A549 (cell line): ENCODE measurements around the gene PCDH1. TPM values are rescaled to one million over a fixed set of nuclear protein-coding genes. Genes with fewer than 3 reads are reported as not detected.

ENCODE experiments used
- ATAC-seq, 2 experiments: fragments of 200-7000 bp in 1 of 2; fragments of >200 bp in 1 of 2; cut with Nextera tagmentation in 1 of 2; cut with Tn5 transposase in 1 of 2; 3 replicates each; pipeline versions ENCODE4 v1.8.0 to v1.9.1; 2018 to 2020; ENCODE audit warnings: mild to moderate bottlenecking in 1 of 2, moderate library complexity in 1 of 2
- CTCF ChIA-PET: fragments of 300-600 bp; sonication (Branson Sonifier 250); formaldehyde crosslinking; extraction: SDS; loops from one replicate; lab custom pipeline; 2021; ENCODE audit warnings: antibody characterized with exemption, inconsistent platforms; lab: Yijun Ruan, JAX
- POLR2A ChIA-PET: fragments of 350-600 bp; formaldehyde crosslinking; extraction: SDS; loops from one replicate; lab custom pipeline; 2021; ENCODE audit warnings: antibody characterized with exemption, inconsistent platforms; lab: Yijun Ruan, JAX
- DNase-seq, 2 experiments: peaks; one replicate each; pipeline versions ENCODE4 v3.0.0 to v3.0.0-alpha.2; 2011 to 2016; ENCODE audit warnings: low read depth in 1 of 2, low spot score in 1 of 2
- FAIRE-seq: peaks from 2 replicates; lab custom pipeline; 2011; peaks lifted over from hg19 to GRCh38; lab: Jason Lieb, UNC
- H3K27ac ChIP-seq, 2 experiments: fragments of >200 bp; sonication (Bioruptor Twin); formaldehyde crosslinking; 3 replicates each; pipeline ENCODE4 v1.5.1; 2016 to 2017
- H3K4me1 ChIP-seq: fragments of >200 bp; sonication (Bioruptor Twin); formaldehyde crosslinking; 3 replicates; pipeline ENCODE4 v1.6.1; 2016
- H3K4me2 ChIP-seq: fragments of >200 bp; sonication (Bioruptor Twin); formaldehyde crosslinking; 3 replicates; pipeline ENCODE4 v1.6.1; 2016
- H3K4me3 ChIP-seq: fragments of >200 bp; sonication (Bioruptor Twin); formaldehyde crosslinking; 3 replicates; pipeline ENCODE4 v1.5.1; 2016
- H3K9me3 ChIP-seq: fragments of >200 bp; sonication (Bioruptor Twin); formaldehyde crosslinking; 3 replicates; pipeline ENCODE4 v1.6.1; 2016
- BHLHE40 ChIP-seq: IDR thresholded peaks from 2 replicates; pipeline ENCODE4 v1.6.1; 2012; ENCODE audit warnings: low read depth, low read length, inconsistent platforms
- CBX2 ChIP-seq: fragments of 200-600 bp; sonication (generic); IDR thresholded peaks from 2 replicates; pipeline ENCODE4 v1.6.1; 2016; ENCODE audit warnings: low read depth, mild to moderate bottlenecking, borderline replicate concordance
- CBX8 ChIP-seq: fragments of 200-600 bp; sonication (generic); IDR thresholded peaks from 2 replicates; pipeline ENCODE4 v1.6.1; 2016
- EHMT2 ChIP-seq: fragments of 200-600 bp; sonication (generic); IDR thresholded peaks from 2 replicates; pipeline ENCODE4 v1.6.1; 2016; ENCODE audit warnings: antibody characterized with exemption, low read depth, mild to moderate bottlenecking, moderate library complexity
- EP300 ChIP-seq, 2 experiments: fragments of >200 bp; sonication (Bioruptor Twin); formaldehyde crosslinking; IDR thresholded peaks; 2 replicates in 1 of 2; 3 replicates in 1 of 2; pipeline ENCODE4 v1.6.1; 2016 to 2017
- ESRRA ChIP-seq: fragments of 150-350 bp; IDR thresholded peaks from 2 replicates; pipeline ENCODE4 v1.6.1; 2014; ENCODE audit warnings: mild to moderate bottlenecking, low read length, borderline replicate concordance
- FOSB ChIP-seq: fragments of 250-450 bp; sonication (Bioruptor Pico); IDR thresholded peaks from 2 replicates; pipeline ENCODE4 v1.5.0; 2020; ENCODE audit warnings: mild to moderate bottlenecking, moderate library complexity
- FOSL2 ChIP-seq, 2 experiments: fragments of 450-650 bp in 1 of 2; fragments of >200 bp in 1 of 2; sonication (Bioruptor Twin) in 1 of 2; formaldehyde crosslinking; IDR thresholded peaks; 2 replicates each; pipeline versions ENCODE4 v1.5.0 to v1.6.1; 2016 to 2020; ENCODE audit warnings: mild to moderate bottlenecking in 1 of 2, moderate library complexity in 1 of 2
- FOXS1 ChIP-seq: fragments of 250-450 bp; sonication (Bioruptor Pico); IDR thresholded peaks from 2 replicates; pipeline ENCODE4 v1.5.0; 2020; ENCODE audit warnings: mild to moderate bottlenecking, moderate library complexity
- GATA3 ChIP-seq: IDR thresholded peaks from 2 replicates; pipeline ENCODE4 v1.6.1; 2012; ENCODE audit warnings: borderline replicate concordance
- HES2 ChIP-seq: fragments of >200 bp; sonication (Bioruptor Twin); formaldehyde crosslinking; IDR thresholded peaks from 2 replicates; pipeline ENCODE4 v1.6.1; 2016
- HEYL ChIP-seq: fragments of 250-450 bp; sonication (Bioruptor Pico); IDR thresholded peaks from 2 replicates; pipeline ENCODE4 v1.8.0; 2021; ENCODE audit warnings: mild to moderate bottlenecking, moderate library complexity
- HMGXB4 ChIP-seq: fragments of 250-450 bp; sonication (Bioruptor Pico); IDR thresholded peaks from 2 replicates; pipeline ENCODE4 v1.5.0; 2021; ENCODE audit warnings: mild to moderate bottlenecking, moderate library complexity, borderline replicate concordance
- HOXA7 ChIP-seq: fragments of 250-450 bp; sonication (Bioruptor Pico); IDR thresholded peaks from 2 replicates; pipeline ENCODE4 v1.5.0; 2020; ENCODE audit warnings: mild to moderate bottlenecking, moderate library complexity
- HOXB13 ChIP-seq: fragments of 250-450 bp; sonication (Bioruptor Pico); IDR thresholded peaks from 2 replicates; pipeline ENCODE4 v1.5.0; 2020; ENCODE audit warnings: low read depth, mild to moderate bottlenecking, moderate library complexity
- KDM1A ChIP-seq: fragments of 200-600 bp; sonication (generic); IDR thresholded peaks from 2 replicates; pipeline ENCODE4 v1.6.1; 2016; ENCODE audit warnings: low read depth, mild to moderate bottlenecking
- KDM5A ChIP-seq: fragments of 200-600 bp; sonication (generic); IDR thresholded peaks from 2 replicates; pipeline ENCODE4 v1.6.1; 2016; ENCODE audit warnings: antibody characterized with exemption, mild to moderate bottlenecking
- MYC ChIP-seq: IDR thresholded peaks from 2 replicates; pipeline ENCODE4 v1.6.1; 2012; ENCODE audit warnings: mild to moderate bottlenecking, inconsistent platforms, low read length, improper control_type of control experiment, borderline replicate concordance
- RARB ChIP-seq: fragments of 250-450 bp; sonication (Bioruptor Pico); IDR thresholded peaks from 2 replicates; pipeline ENCODE4 v1.8.0; 2021; ENCODE audit warnings: mild to moderate bottlenecking, moderate library complexity
- RCOR1 ChIP-seq: fragments of 150-350 bp; IDR thresholded peaks from 2 replicates; pipeline ENCODE4 v1.6.1; 2014; ENCODE audit warnings: antibody characterized with exemption, low read length, low read depth
- RNF2 ChIP-seq: fragments of 200-600 bp; sonication (generic); IDR thresholded peaks from 2 replicates; pipeline ENCODE4 v1.6.1; 2016; ENCODE audit warnings: low read depth, mild to moderate bottlenecking, antibody characterized with exemption, moderate library complexity, borderline replicate concordance
- SMC3 ChIP-seq: fragments of >200 bp; sonication (Bioruptor Twin); formaldehyde crosslinking; IDR thresholded peaks from 3 replicates; pipeline ENCODE4 v1.6.1; 2018; ENCODE audit warnings: inconsistent platforms
- SREBF2 ChIP-seq: fragments of 450-650 bp; IDR thresholded peaks from 2 replicates; pipeline ENCODE4 v1.6.1; 2014; ENCODE audit warnings: mild to moderate bottlenecking, moderate library complexity
- TFCP2L1 ChIP-seq: fragments of 250-450 bp; sonication (Bioruptor Pico); IDR thresholded peaks from 2 replicates; pipeline ENCODE4 v1.5.0; 2021; ENCODE audit warnings: mild to moderate bottlenecking
- ZFP36 ChIP-seq: fragments of 450-650 bp; IDR thresholded peaks from 2 replicates; pipeline ENCODE4 v1.6.1; 2014; ENCODE audit warnings: borderline replicate concordance; ENCODE audit not compliant: partially characterized antibody
- ZSCAN20 ChIP-seq: fragments of 250-450 bp; sonication (Bioruptor Pico); IDR thresholded peaks from 2 replicates; pipeline ENCODE4 v1.8.0; 2022; ENCODE audit warnings: mild to moderate bottlenecking, moderate library complexity
- WGBS: methylation state at CpG from one replicate; pipeline ENCODE4 v1.1.6; 2017; ENCODE audit errors: missing lambda C conversion rate; 5-methylcytosine and 5-hydroxymethylcytosine counted together
- polyA plus RNA-seq, 4 experiments: library from polyadenylated mRNA; depleted of rRNA in 3 of 4; stranded (reverse); fragments of >200 nt; fragmentation: RNase III in 1 of 4; extraction: RNeasy Plus Mini Kit Qiagen cat#74134 plus additional on column Dnase treatment in 1 of 4; gene quantifications; 2 replicates in 3 of 4; 3 replicates in 1 of 4; pipeline ENCODE4 v1.2.3, GENCODE V29; 2011 to 2017
- TF ChIP-seq, protein P1 (sequence below): fragments of 150-350 bp; IDR thresholded peaks from 2 replicates; pipeline ENCODE4 v1.6.1; 2014; ENCODE audit warnings: low read depth, mild to moderate bottlenecking, low read length
- TF ChIP-seq, protein P2 (sequence below): IDR thresholded peaks from 2 replicates; pipeline ENCODE4 v1.6.1; 2012; ENCODE audit warnings: low read depth, borderline replicate concordance
- TF ChIP-seq, protein P3 (sequence below): fragments of >200 bp; sonication (Bioruptor Twin); formaldehyde crosslinking; IDR thresholded peaks from 3 replicates; pipeline ENCODE4 v1.5.1; 2016
- TF ChIP-seq, protein P4 (sequence below): IDR thresholded peaks from 2 replicates; pipeline ENCODE4 v1.6.1; 2012

PCDH1 gene
- polyA plus RNA-seq, 2 of the 4 experiments (the other 2 are of a cell fraction), result 0.41 to 2.9 TPM

DNA sequence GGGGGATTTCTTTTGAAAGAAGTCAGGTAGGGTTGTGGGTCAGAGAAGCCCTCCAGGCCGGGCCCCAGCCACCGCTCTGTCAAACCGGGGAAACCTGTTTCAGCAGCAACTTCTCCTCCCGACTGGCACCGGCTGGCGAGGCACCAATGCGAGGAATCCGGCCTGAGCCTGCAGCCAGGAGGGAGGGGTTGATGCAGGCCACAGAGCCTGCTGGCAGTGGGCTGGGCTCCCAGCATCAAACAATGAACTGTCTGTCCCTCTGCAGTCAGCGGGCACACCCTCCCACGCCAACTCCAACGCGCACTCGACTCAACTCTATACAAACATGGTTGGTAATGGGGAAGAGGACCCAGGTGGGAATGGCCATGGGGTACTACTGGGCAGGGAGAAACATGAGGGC is 12.1 kb downstream of the PCDH1 start:
- no peak for FAIRE-seq
- Histone ChIP-seq H3K27ac (no peak overlapping the region), H3K4me1 (no peaks in the 10 kb centered on the region), H3K4me2 (no peak overlapping the region), H3K9me3 (no peaks in the 10 kb centered on the region), H3K4me3 (no peak overlapping the region)
- ATAC-seq, result no peak
- ChIA-PET POLR2A (no interaction called here), CTCF (no interaction called here)
- no peak for DNase-seq
- WGBS, result 77% methylated on average over 13 of the region's 13 CpGs
- TF ChIP-seq KDM1A, result no peak
- no peak for TF ChIP-seq MYC
- TF ChIP-seq GATA3, result no peak
- TF ChIP-seq, protein P1, sequence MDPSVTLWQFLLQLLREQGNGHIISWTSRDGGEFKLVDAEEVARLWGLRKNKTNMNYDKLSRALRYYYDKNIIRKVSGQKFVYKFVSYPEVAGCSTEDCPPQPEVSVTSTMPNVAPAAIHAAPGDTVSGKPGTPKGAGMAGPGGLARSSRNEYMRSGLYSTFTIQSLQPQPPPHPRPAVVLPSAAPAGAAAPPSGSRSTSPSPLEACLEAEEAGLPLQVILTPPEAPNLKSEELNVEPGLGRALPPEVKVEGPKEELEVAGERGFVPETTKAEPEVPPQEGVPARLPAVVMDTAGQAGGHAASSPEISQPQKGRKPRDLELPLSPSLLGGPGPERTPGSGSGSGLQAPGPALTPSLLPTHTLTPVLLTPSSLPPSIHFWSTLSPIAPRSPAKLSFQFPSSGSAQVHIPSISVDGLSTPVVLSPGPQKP, result no peak
- no peak for TF ChIP-seq CBX2
- TF ChIP-seq HOXB13 (CRISPR knock-in tag), result no peak
- TF ChIP-seq FOSL2 (IDR thresholded peaks at IDR 0.05), result no peak
- TF ChIP-seq FOSL2 (CRISPR knock-in tag; IDR thresholded peaks at IDR 0.05), result no peak
- TF ChIP-seq RARB (CRISPR knock-in tag), result no peak
- no peak for TF ChIP-seq FOSB (CRISPR knock-in tag)
- TF ChIP-seq RNF2, result no peak
- TF ChIP-seq BHLHE40, result no peak
- no peak for TF ChIP-seq EHMT2
- no peak for TF ChIP-seq TFCP2L1
- no peak for TF ChIP-seq FOXS1 (CRISPR knock-in tag)
- no peak for TF ChIP-seq RCOR1
- TF ChIP-seq, protein P2, sequence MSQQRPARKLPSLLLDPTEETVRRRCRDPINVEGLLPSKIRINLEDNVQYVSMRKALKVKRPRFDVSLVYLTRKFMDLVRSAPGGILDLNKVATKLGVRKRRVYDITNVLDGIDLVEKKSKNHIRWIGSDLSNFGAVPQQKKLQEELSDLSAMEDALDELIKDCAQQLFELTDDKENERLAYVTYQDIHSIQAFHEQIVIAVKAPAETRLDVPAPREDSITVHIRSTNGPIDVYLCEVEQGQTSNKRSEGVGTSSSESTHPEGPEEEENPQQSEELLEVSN, result no peak
- TF ChIP-seq, protein P3, sequence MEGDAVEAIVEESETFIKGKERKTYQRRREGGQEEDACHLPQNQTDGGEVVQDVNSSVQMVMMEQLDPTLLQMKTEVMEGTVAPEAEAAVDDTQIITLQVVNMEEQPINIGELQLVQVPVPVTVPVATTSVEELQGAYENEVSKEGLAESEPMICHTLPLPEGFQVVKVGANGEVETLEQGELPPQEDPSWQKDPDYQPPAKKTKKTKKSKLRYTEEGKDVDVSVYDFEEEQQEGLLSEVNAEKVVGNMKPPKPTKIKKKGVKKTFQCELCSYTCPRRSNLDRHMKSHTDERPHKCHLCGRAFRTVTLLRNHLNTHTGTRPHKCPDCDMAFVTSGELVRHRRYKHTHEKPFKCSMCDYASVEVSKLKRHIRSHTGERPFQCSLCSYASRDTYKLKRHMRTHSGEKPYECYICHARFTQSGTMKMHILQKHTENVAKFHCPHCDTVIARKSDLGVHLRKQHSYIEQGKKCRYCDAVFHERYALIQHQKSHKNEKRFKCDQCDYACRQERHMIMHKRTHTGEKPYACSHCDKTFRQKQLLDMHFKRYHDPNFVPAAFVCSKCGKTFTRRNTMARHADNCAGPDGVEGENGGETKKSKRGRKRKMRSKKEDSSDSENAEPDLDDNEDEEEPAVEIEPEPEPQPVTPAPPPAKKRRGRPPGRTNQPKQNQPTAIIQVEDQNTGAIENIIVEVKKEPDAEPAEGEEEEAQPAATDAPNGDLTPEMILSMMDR, result no peak
- no peak for TF ChIP-seq EP300 (IDR thresholded peaks at IDR 0.05)
- no peak for TF ChIP-seq ZSCAN20 (CRISPR knock-in tag)

- POLR2A ChIA-PET, result no interaction called here
- TF ChIP-seq HMGXB4 (no peak), ZFP36 (no peak), KDM5A (no peak), CBX8 (no peak), HEYL (no peak), HOXA7 (CRISPR knock-in tag) (no peak), SREBF2 (no peak), FOSB (CRISPR knock-in tag) (no peak), HES2 (no peak), TFCP2L1 (no peak), ESRRA (no peak), SMC3 (no peak)
- TF ChIP-seq, protein P4, sequence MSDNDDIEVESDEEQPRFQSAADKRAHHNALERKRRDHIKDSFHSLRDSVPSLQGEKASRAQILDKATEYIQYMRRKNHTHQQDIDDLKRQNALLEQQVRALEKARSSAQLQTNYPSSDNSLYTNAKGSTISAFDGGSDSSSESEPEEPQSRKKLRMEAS, result no peak
- DNase-seq (no peak), FAIRE-seq (no peak), ATAC-seq (no peak)
- Histone ChIP-seq H3K9me3 (no peaks in the 10 kb centered on the region), H3K27ac (no peak overlapping the region), H3K4me1 (no peaks in the 10 kb centered on the region), H3K4me2 (no peak overlapping the region), H3K4me3 (no peak overlapping the region)
- 61% methylated on average over 2 of the region's 2 CpGs for WGBS
- CTCF ChIA-PET, result no interaction called here
Observed at GRCh38 chr5:141865406-141865805, 12.8 kb downstream of the PCDH1 start.
